ENCODE results near the gene POLR2B.
"Not testable (repeated sequence)": the region's sequence is repeated elsewhere in the genome, so short reads cannot be mapped to it uniquely, and the experiment has no call there.

POLR2B gene

DNA sequence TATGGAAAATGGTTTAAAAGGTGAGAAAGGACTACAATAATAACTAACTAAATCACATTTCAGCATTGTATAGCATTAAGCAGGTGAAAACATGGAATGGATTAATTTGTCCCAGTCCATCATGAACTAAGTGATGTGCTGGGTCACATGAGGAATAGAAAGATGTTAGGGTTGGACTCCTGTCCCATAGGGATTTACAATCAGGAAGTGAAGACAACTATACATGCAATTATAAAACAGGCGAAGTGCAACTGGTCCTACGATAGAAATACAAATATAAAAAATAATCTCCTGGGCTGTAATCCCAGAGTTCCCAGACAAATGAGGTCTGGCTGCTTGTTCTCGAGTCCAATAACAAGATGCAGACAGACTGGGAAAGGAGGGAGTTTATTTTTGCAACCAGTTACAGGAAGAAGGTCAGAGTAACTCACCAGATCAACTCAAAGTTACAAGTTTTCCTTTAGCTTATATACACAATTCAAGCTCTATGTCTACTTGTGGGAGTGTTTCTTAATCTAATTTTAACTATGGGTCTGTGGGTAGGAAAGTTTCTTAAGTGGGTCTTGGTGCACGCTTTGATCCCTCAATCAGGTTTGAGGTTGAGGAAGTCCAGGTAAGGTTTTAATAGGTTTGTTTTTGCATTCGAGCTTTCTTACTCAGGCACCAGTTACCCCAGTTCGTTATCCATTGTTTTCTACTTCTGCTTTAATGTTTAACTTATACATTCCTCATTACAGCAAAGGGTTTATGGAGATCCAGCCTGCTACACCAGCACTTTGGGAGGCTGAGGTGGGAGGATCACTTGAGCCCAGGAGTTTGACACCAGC, 81.4 kb downstream of the POLR2B start:
- no peaks in the 10 kb centered on the region for H3K9me3 ChIP-seq (ENCODE audit: control insufficient read depth, low read depth, low read length)
- no peak overlapping the region for H3K9ac ChIP-seq (ENCODE audit: low read length)
- no peak overlapping the region for H3K4me3 ChIP-seq (ENCODE audit: low read length)
- H3K27ac ChIP-seq (ENCODE audit: low read length) = no peak overlapping the region
- no peaks in the 10 kb centered on the region for H3K4me1 ChIP-seq (ENCODE audit: control insufficient read depth, low read depth, low read length)
- no peaks in the 10 kb centered on the region for H3K36me3 ChIP-seq (ENCODE audit: control insufficient read depth, low read depth, low read length)
- H3K27me3 ChIP-seq (ENCODE audit: control insufficient read depth, insufficient read depth, low read length) = no peaks in the 10 kb centered on the region

DNA sequence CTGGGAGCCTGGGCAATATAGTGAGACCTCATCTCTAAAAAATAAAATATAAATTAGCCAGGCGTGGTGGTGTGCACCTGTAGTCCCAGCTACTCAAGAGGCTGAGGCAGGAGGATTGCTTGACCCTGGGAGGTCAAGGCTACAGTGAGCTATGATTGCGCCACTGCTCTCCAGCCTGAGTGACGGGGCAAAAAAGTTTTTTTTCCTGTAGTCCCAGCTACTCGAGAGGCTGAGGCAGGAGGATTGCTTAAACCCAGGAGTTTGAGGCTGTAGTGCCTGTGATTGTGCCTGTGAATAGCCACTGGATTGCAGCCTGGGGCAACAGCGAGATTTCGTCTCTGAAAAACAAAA, 82.0 kb downstream of the POLR2B start:
- H3K27me3 ChIP-seq (ENCODE audit: control insufficient read depth, insufficient read depth, low read length); H3K9me3 ChIP-seq (ENCODE audit: control insufficient read depth, low read depth, low read length); H3K9ac ChIP-seq (ENCODE audit: low read length); H3K27ac ChIP-seq (ENCODE audit: low read length); H3K36me3 ChIP-seq (ENCODE audit: control insufficient read depth, low read depth, low read length); H3K4me1 ChIP-seq (ENCODE audit: control insufficient read depth, low read depth, low read length); H3K4me3 ChIP-seq (ENCODE audit: low read length): not testable (repeated sequence)

DNA sequence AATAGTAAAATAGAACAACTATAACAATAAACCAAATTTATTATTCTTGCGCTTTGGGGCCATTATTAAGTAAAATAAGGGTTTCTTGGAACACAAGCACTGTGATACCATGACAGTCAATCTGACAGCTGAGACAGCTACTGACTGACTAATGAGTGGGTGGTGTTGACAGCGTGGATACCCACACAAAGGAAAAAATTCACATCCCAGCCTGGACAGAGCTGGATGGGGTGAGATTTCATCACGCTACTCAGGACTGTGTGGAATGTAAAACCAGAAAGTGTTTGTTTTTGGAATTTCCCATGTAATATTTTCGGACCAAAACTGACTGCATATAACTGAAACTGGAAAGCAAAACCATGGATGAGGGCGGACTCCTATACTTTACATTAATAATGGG, 82.7 kb downstream of the POLR2B start:
- H3K4me1 ChIP-seq (ENCODE audit: control insufficient read depth, low read depth, low read length) = no peaks in the 10 kb centered on the region
- no peaks in the 10 kb centered on the region for H3K9me3 ChIP-seq (ENCODE audit: control insufficient read depth, low read depth, low read length)
- H3K36me3 ChIP-seq (ENCODE audit: control insufficient read depth, low read depth, low read length) = no peaks in the 10 kb centered on the region
- H3K27me3 ChIP-seq (ENCODE audit: control insufficient read depth, insufficient read depth, low read length) = no peaks in the 10 kb centered on the region
- no peak overlapping the region for H3K4me3 ChIP-seq (ENCODE audit: low read length)
- no peak overlapping the region for H3K9ac ChIP-seq (ENCODE audit: low read length)
- H3K27ac ChIP-seq (ENCODE audit: low read length) = no peak overlapping the region

DNA sequence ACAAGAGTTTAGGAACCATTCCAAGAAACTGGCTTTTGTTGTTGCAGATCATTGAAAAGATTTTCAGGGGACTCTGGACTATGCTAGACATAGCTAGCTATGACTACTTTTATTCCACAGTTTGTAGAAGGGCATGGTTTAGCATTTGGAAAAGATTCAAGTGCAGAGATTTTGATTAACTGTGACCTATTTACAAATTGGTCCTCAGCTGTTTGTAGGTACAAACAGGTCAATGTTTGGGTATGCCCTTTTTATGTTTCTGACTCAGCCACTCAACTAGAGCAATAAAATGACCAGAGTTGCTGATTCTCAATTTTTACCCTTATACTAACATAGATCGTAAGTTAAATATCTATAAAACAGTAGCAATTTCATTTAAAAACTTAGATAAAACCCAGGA, 84.8 kb downstream of the POLR2B start:
- no peak overlapping the region for H3K27ac ChIP-seq (ENCODE audit: low read length)

DNA sequence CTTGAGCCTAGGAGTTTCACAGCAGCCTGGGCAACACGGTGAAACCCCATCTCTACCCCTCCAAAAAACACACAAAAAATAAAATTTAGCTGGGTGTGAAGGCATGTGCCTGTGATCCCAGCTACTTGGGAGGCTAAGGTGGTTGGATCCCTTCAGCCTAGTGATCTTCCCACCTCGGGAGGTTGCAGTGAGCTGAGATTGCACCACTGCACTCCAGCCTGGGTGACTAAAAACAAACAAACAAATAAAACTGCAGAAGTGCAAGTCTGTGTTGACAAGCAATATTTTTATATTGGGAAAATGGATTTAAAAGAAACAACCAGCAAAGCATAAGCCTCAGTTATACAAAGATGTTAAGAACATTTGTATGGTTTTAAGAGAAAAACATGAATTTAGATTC, 85.4 kb downstream of the POLR2B start:
- Histone ChIP-seq H3K9me3 (ENCODE audit: control insufficient read depth, low read depth, low read length) (no peaks in the 10 kb centered on the region), H3K36me3 (ENCODE audit: control insufficient read depth, low read depth, low read length) (no peaks in the 10 kb centered on the region), H3K4me3 (ENCODE audit: low read length) (no peak overlapping the region), H3K9ac (ENCODE audit: low read length) (no peak overlapping the region), H3K27me3 (ENCODE audit: control insufficient read depth, insufficient read depth, low read length) (no peaks in the 10 kb centered on the region), H3K4me1 (ENCODE audit: control insufficient read depth, low read depth, low read length) (no peaks in the 10 kb centered on the region), H3K27ac (ENCODE audit: low read length) (no peak overlapping the region)

More for the DNA sequence above, 84.8 kb downstream of the POLR2B start:
- Histone ChIP-seq H3K36me3 (ENCODE audit: control insufficient read depth, low read depth, low read length) (no peaks in the 10 kb centered on the region), H3K27me3 (ENCODE audit: control insufficient read depth, insufficient read depth, low read length) (no peaks in the 10 kb centered on the region), H3K4me1 (ENCODE audit: control insufficient read depth, low read depth, low read length) (no peaks in the 10 kb centered on the region), H3K9ac (ENCODE audit: low read length) (no peak overlapping the region), H3K4me3 (ENCODE audit: low read length) (no peak overlapping the region), H3K9me3 (ENCODE audit: control insufficient read depth, low read depth, low read length) (no peaks in the 10 kb centered on the region)

DNA sequence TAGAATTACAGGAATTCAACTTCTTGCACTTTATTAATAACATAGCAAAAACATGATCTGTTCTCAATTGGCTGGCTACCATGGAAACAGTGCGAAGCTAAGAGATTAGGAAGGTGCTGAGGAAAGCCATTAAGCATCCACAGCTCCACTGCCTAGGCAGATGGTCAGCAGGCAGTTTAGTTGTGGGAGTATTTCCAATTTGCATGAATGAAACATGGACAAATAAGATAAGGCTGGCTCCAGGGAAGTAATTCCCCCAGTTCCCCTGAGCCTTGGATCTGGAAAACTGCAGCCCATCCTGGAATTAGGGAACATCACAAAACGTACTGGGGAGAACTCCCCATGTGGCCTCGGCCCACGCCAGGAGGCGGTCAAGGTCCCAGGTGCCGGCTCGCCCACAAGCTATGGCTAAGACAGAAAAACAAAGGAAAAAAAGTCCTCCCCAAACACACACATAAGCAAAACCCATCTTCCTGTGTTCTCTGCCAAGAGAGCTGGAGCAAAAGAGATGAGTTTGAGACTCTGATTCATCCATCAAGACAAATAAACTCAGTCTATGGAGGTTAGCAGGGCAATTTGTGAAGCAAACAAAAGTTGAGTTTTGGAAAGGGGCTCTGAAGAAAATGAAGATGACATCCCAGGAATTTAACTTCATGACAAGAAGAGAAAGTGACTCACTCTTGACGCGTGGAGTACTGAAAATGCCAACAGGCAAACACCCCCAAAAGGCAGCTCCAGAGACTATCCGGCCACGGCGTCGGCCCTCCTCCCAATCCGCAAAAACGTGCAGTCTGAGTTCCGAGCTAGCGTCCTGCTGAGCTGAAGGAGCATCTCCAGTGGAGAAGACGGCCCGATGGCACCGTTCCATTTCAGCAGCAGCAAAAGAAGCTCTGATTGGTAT, 86.4 kb downstream of the POLR2B start:
- Histone ChIP-seq H3K27me3 (ENCODE audit: control insufficient read depth, insufficient read depth, low read length) (no peaks in the 10 kb centered on the region), H3K4me1 (ENCODE audit: control insufficient read depth, low read depth, low read length) (no peaks in the 10 kb centered on the region), H3K9me3 (ENCODE audit: control insufficient read depth, low read depth, low read length) (no peaks in the 10 kb centered on the region), H3K4me3 (ENCODE audit: low read length) (no peak overlapping the region), H3K27ac (ENCODE audit: low read length) (no peak overlapping the region), H3K36me3 (ENCODE audit: control insufficient read depth, low read depth, low read length) (no peaks in the 10 kb centered on the region), H3K9ac (ENCODE audit: low read length) (no peak overlapping the region)

DNA sequence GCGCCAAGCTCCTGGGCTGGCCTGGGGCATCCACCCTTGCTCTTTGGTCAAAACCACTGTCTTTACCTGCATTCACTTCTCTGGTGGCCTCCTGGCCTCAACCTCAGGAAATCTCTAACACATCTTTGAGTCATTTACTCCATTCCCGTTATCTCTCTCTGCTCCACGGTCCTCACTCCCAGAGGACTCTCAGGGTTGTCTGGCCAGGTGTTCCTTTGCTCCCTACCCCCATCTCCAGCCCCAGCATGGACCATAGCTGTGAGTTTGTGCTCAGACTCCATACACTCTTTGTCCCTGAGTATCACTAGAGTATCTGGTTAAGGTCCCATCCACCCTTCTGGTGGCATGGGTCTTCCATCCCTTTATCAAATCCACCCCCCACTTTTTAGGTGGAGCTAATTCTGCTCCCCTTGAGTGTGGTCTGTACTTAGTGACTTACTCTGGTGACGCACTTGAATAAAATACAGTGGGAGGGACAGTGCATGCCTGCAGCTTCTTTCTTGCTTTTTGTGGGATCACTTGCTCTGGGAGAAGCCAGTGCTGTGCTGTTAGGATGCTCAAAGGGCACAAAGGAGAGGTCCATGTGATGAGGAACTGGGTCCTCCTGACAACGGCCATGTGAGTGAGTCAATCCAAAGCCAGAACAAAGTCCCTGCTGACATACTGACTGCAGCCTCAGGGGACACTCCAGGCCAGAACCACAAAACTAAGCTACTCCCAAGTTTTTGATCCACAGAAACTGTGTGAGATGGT, 87.2 kb downstream of the POLR2B start:
- H3K36me3 ChIP-seq (ENCODE audit: control insufficient read depth, low read depth, low read length) = no peaks in the 10 kb centered on the region
- no peaks in the 10 kb centered on the region for H3K27me3 ChIP-seq (ENCODE audit: control insufficient read depth, insufficient read depth, low read length)
- no peaks in the 10 kb centered on the region for H3K9me3 ChIP-seq (ENCODE audit: control insufficient read depth, low read depth, low read length)
- H3K4me3 ChIP-seq (ENCODE audit: low read length) = no peak overlapping the region
- H3K9ac ChIP-seq (ENCODE audit: low read length) = no peak overlapping the region
- H3K4me1 ChIP-seq (ENCODE audit: control insufficient read depth, low read depth, low read length) = no peaks in the 10 kb centered on the region
- H3K27ac ChIP-seq (ENCODE audit: low read length) = no peak overlapping the region

DNA sequence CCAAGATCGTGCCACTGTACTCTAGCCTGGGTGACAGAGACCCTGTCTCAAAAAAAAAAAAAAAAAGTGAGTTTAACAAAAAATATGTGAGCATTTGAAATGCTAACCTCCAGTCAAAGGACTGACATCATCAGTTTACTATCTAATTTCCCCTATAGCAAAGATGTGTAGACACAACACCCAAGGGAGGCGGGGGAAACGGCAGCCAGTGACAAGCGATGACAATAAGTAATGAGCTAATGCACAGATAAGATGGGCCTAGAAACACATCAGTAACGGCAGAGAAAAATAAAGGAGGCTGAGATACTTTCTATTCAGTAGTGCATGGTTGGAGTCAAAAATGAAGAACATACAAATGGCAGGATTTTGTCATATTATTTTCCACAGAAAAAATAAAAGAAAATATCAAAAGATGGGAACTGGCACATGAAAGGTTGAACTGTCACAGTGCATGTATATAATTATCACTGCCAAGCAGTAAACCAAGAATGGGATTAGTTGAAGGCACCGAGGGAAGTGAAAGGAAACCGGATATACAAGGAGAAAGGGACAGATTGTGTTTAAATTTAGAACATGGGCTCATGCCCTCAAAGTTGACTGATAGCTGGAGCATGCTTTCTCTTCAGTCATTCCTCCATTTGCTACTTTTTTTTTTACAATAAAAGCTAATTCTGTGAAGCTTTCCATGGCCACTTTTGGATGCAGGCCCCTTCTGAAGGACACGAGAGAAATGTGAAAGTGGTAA, 89.7 kb downstream of the POLR2B start:
- H3K27me3 ChIP-seq (ENCODE audit: control insufficient read depth, insufficient read depth, low read length) = no peaks in the 10 kb centered on the region
- H3K27ac ChIP-seq (ENCODE audit: low read length) = no peak overlapping the region
- no peak overlapping the region for H3K4me3 ChIP-seq (ENCODE audit: low read length)
- H3K4me1 ChIP-seq (ENCODE audit: control insufficient read depth, low read depth, low read length) = no peaks in the 10 kb centered on the region
- no peaks in the 10 kb centered on the region for H3K9me3 ChIP-seq (ENCODE audit: control insufficient read depth, low read depth, low read length)
- no peaks in the 10 kb centered on the region for H3K36me3 ChIP-seq (ENCODE audit: control insufficient read depth, low read depth, low read length)
- no peak overlapping the region for H3K9ac ChIP-seq (ENCODE audit: low read length)

DNA sequence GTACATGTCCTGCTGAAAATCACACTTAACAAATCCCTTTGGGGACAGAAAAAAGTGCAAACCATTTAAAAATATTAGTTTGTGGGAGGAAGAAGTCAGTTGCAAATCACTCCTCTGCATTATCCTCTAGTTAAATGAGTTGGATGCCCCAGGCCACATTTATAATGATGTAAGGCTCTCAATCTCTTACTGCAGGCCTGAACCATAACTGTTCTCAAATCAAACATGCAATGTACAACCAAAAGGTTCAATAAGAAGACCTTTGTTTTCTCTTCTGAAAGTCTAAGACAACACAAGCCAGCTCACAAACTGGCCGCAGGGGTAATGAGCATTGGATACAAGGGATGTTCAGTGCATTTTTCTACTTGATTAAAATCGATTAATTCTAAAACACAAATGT, 91.8 kb downstream of the POLR2B start:
- H3K4me3 ChIP-seq (ENCODE audit: low read length) = no peak overlapping the region
- H3K27ac ChIP-seq (ENCODE audit: low read length) = no peak overlapping the region
- H3K27me3 ChIP-seq (ENCODE audit: control insufficient read depth, insufficient read depth, low read length) = no peaks in the 10 kb centered on the region
- H3K4me1 ChIP-seq (ENCODE audit: control insufficient read depth, low read depth, low read length) = no peaks in the 10 kb centered on the region
- no peaks in the 10 kb centered on the region for H3K36me3 ChIP-seq (ENCODE audit: control insufficient read depth, low read depth, low read length)
- no peak overlapping the region for H3K9ac ChIP-seq (ENCODE audit: low read length)
- H3K9me3 ChIP-seq (ENCODE audit: control insufficient read depth, low read depth, low read length) = no peaks in the 10 kb centered on the region

DNA sequence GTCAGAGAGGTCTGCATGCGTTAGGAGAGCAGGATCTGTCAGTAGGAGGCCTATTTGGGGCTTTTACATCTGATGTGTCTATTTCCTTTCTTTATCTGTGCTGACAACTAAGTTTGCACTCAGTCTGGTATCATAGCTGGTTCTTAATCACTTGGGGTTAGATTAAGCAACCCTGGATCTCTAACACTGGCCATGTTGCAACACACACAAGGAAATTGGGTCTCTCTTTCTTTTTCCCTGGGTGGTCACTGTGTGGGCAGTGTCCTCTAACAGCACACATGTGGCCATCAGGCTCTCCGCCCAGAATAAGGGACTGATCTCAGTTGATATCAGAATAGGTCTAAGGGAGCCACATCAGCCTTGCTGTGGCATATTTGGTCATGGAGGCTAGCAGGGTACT, 92.6 kb downstream of the POLR2B start:
- Histone ChIP-seq H3K36me3 (ENCODE audit: control insufficient read depth, low read depth, low read length) (no peaks in the 10 kb centered on the region), H3K4me3 (ENCODE audit: low read length) (no peak overlapping the region), H3K9ac (ENCODE audit: low read length) (no peak overlapping the region), H3K9me3 (ENCODE audit: control insufficient read depth, low read depth, low read length) (no peaks in the 10 kb centered on the region), H3K4me1 (ENCODE audit: control insufficient read depth, low read depth, low read length) (no peaks in the 10 kb centered on the region), H3K27ac (ENCODE audit: low read length) (no peak overlapping the region), H3K27me3 (ENCODE audit: control insufficient read depth, insufficient read depth, low read length) (no peaks in the 10 kb centered on the region)

DNA sequence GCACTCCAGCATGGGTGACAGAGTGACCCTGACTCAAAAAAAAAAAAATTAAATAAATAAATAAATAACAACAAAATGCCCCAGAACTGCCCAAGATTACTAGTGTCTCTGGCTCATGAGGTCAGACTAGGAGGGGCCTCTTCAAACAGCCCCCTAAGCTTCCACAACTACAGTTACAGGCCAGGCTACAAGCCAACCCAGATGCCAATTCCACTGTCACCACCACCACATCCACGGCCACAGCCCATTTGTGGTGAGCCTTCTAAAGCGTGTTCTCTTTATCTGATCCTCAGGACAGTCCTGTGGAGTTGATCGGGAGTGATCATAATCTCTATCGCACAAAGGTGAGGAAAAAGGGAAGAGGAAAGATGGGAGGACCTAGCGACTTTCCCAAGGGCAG, 94.9 kb downstream of the POLR2B start:
- Histone ChIP-seq H3K27ac (ENCODE audit: low read length) (no peak overlapping the region), H3K4me1 (ENCODE audit: control insufficient read depth, low read depth, low read length) (peaks cover 7% of the 10 kb centered on the region), H3K4me3 (ENCODE audit: low read length) (no peak overlapping the region), H3K9ac (ENCODE audit: low read length) (no peak overlapping the region), H3K9me3 (ENCODE audit: control insufficient read depth, low read depth, low read length) (no peaks in the 10 kb centered on the region), H3K36me3 (ENCODE audit: control insufficient read depth, low read depth, low read length) (no peaks in the 10 kb centered on the region), H3K27me3 (ENCODE audit: control insufficient read depth, insufficient read depth, low read length) (no peaks in the 10 kb centered on the region)
